ENCODE data around the gene STX1B. TPM values are rescaled to one million over a fixed set of nuclear protein-coding genes. Genes with fewer than 3 reads are reported as not detected.
A peak's percentile ranks its signal among the peaks of the same experiment; 100 is the strongest.

Gene STX1B
- total and polyA plus RNA-seq, 12 donors: 0.17 to 5.3 (median 1.6) TPM; not detected in 2

DNA sequence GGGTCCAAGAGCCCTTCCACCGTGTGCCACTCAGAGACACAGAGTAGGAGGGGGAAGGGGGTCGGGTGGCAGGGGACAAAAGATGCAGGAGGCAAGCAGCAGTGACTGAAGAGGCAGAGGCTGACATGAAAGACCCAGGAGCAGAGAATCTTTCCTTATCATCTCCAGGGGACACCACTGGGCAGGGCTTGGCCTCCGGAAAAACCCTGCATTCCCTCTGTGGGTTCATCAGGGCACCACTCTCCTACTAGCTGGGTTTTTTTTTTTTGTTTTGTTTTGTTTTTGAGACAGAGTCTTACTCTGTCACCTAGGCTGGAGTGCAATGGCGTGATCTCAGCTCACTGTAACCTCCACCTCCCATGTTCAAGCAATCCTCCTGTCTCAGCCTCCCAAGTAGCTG is 20.8 kb upstream of the STX1B start:
- TF ChIP-seq, protein P1, sequence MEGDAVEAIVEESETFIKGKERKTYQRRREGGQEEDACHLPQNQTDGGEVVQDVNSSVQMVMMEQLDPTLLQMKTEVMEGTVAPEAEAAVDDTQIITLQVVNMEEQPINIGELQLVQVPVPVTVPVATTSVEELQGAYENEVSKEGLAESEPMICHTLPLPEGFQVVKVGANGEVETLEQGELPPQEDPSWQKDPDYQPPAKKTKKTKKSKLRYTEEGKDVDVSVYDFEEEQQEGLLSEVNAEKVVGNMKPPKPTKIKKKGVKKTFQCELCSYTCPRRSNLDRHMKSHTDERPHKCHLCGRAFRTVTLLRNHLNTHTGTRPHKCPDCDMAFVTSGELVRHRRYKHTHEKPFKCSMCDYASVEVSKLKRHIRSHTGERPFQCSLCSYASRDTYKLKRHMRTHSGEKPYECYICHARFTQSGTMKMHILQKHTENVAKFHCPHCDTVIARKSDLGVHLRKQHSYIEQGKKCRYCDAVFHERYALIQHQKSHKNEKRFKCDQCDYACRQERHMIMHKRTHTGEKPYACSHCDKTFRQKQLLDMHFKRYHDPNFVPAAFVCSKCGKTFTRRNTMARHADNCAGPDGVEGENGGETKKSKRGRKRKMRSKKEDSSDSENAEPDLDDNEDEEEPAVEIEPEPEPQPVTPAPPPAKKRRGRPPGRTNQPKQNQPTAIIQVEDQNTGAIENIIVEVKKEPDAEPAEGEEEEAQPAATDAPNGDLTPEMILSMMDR (IDR thresholded peaks at IDR 0.05): no peak
- TF ChIP-seq POLR2A (IDR thresholded peaks at IDR 0.05): no peak
- Histone ChIP-seq H3K27me3 (no peaks in the 10 kb centered on the region), H3K4me3 (no peak overlapping the region), H3K4me1 (replicated peaks in 1 of 2) (peaks cover 5 to 8% of the 10 kb centered on the region in 2 donors), H3K27ac (peak overlapping the region in 1 of 5 donors; percentile 98), H3K9me3 (replicated peaks in 1 of 3) (no peaks in the 10 kb centered on the region), H3K36me3 (replicated peaks in 1 of 2) (peaks cover 0 to 16% of the 10 kb centered on the region in 2 donors)
- intact Hi-C loops (cut with DNase I): no loop called here
- 76 to 94% (median 93%) methylated on average over 4 of the region's 4 CpGs for WGBS, 4 donors
- DNase-seq: no peak

DNA sequence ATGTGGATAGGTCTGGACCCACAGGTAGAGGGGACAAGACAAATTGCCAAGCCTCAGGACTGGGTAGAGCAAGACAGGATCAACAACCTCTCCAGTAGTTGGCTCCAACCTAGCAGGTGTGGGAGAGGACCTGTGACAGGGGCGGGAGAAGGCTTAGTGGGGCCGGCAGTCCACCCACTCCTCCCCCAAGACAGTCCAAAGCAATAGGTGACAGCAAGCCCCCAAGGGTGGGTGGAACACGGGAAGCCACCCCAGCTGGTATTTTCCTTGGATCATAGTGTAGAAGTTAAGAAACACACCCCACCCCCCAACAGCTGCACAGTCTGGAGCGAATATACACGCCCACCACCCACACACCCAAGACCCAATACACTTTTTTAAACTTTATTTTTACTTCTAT is 18.8 kb upstream of the STX1B start:
- Histone ChIP-seq H3K27me3 (no peaks in the 10 kb centered on the region), H3K4me3 (no peak overlapping the region), H3K36me3 (replicated peaks in 1 of 2) (no peaks in the 10 kb centered on the region), H3K27ac (no peak overlapping the region), H3K9me3 (replicated peaks in 1 of 3) (no peaks in the 10 kb centered on the region), H3K4me1 (replicated peaks in 1 of 2) (peaks cover 8% of the 10 kb centered on the region in 2 donors)
- TF ChIP-seq, protein P1 (IDR thresholded peaks at IDR 0.05): no peak
- TF ChIP-seq POLR2A (IDR thresholded peaks at IDR 0.05): no peak
- WGBS, 4 donors: 75 to 85% (median 81%) methylated on average over 3 to 5 of the region's 5 CpGs
- intact Hi-C loops (cut with DNase I): no loop called here
- DNase-seq: no peak

DNA sequence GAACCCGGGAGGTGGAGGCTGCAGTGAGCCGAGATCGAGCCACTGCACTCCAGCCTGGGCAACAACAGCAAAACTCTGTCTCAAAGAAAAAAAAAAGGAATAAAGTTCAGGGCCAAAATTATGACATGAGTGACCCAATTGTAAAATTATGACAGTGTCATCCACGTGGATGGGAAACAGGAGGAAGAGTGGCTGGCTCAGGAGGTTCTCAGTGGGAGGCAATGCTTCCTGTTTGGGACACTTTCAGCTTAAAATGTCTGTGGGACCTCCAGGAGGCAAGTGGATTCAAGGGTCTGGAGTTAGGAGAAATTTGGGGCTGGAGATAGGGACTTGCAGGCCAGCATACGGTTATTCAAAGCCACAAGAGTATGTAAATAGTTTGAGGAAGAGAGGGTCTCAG is 14.9 kb upstream of the STX1B start:
- DNase-seq: peak in 1 of 7 donors; percentile 36
- WGBS, 4 donors: 35 to 52% (median 43%) methylated on average over 5 of the region's 5 CpGs

DNA sequence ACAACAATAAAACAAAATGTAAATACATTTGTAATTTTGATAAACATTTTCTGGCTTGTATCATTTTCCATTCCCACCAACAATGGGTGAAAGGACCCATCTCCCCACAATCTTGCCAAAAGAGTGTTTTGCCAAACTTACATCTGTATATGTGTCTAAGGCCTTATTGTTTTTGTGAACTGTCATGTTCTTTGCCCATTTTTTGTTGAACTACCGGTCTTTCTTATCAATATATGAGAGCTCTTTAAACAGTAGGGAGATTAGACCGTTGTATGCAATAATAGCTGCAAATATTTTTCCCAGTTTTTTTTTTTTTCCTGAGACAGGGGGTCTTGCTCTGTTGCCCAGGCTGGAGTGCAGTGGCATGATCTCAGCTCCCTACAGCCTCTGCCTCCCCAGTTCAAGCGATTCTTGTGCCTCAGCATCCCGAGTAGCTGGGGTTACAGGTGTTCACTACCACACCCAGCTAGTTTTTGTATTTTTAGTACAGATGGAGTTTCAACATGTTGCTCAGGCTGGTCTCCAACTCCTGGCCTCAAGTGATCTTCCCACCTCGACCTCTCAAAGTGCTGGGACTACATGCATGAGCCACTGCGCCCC is 13.3 kb upstream of the STX1B start:
- intact Hi-C loops (cut with DNase I): no loop called here
- no peaks in the 10 kb centered on the region for H3K9me3 ChIP-seq (replicated peaks in 1 of 3)
- WGBS, 4 donors: 85 to 90% (median 87%) methylated on average over 6 of the region's 6 CpGs

More for the DNA sequence above, 14.9 kb upstream of the STX1B start:
- Histone ChIP-seq H3K4me1 (replicated peaks in 1 of 2) (peaks cover 7% of the 10 kb centered on the region in 2 donors), H3K9me3 (replicated peaks in 1 of 3) (no peaks in the 10 kb centered on the region), H3K27me3 (no peaks in the 10 kb centered on the region), H3K4me3 (no peak overlapping the region), H3K27ac (peak overlapping the region in 2 of 5 donors; percentile 5 to 75), H3K36me3 (replicated peaks in 1 of 2) (no peaks in the 10 kb centered on the region)
- intact Hi-C loops (cut with DNase I): no loop called here
- TF ChIP-seq, protein P1 (IDR thresholded peaks at IDR 0.05): no peak
- no peak for TF ChIP-seq POLR2A (IDR thresholded peaks at IDR 0.05)

More for the DNA sequence above, 13.3 kb upstream of the STX1B start:
- H3K27me3 ChIP-seq: no peaks in the 10 kb centered on the region
- no peaks in the 10 kb centered on the region for H3K36me3 ChIP-seq (replicated peaks in 1 of 2)
- H3K4me1 ChIP-seq (replicated peaks in 1 of 2): peaks cover 7% of the 10 kb centered on the region in 2 donors
- DNase-seq: no peak
- no peak overlapping the region for H3K4me3 ChIP-seq
- H3K27ac ChIP-seq: no peak overlapping the region
- TF ChIP-seq POLR2A (IDR thresholded peaks at IDR 0.05): no peak
- TF ChIP-seq, protein P1 (IDR thresholded peaks at IDR 0.05): no peak
